ENCODE data around the gene SCN8A.
"Not testable (repeated sequence)": the region's sequence is repeated elsewhere in the genome, so short reads cannot be mapped to it uniquely, and the experiment has no call there.

The SCN8A gene

DNA sequence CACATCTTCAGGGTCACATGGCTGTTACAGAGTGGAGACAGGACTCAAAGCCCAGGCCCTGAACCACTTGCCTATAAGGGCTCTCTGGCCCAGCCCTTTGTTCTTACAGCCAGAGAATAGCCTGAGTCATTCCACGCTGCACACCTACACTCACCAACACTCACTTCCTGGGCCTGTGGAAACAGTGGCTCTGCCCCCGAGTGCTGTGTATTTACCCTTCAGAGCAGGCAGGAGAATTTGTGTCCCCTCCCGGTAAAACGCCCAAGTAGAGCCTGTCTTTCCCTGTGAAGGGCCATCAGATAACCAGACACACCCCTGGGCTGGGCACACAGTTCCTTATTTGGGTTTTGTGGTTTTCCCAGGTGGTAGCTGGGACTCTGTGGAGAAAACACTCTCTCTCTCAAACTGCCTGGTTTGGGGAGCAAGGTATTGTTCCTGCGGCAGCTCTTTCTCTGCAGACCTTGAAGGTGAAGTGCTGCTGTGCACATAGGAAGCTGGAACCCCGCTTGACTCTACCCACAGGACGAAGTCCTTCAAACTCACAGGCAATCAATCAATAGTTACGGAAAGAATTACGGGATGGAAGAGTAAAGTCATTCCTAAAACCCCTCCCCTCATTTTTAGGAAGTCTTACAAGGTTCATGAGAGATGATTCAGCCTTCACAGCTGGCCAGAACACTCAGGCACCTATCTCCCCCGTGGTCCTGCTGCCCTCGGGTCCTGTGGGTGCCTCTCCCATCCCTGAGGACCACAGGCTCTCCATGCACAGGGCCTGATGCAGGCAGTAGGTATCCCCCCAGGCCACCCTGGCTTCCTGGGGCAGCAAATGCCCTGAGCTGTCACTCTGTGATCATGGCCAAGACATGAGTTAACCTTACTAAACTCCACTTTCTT, 237.1 kb downstream of the SCN8A start:
- Histone ChIP-seq H3K4me3 (IDR thresholded peaks at IDR 0.05; ENCODE audit: insufficient read depth, low read depth, low read length) (no peak overlapping the region), H3K27me3 (ENCODE audit: insufficient read depth, low read depth) (peaks cover 25% of the 10 kb centered on the region; the same call in 1 of the 2 replicates), H3K9ac (no peak overlapping the region), H3K4me1 (ENCODE audit: low read depth, poor library complexity, severe bottlenecking) (peaks cover 12% of the 10 kb centered on the region), H3K79me2 (ENCODE audit: insufficient read depth, low read depth) (no peaks in the 10 kb centered on the region), H4K20me1 (ENCODE audit: insufficient read depth) (no peaks in the 10 kb centered on the region), H3K4me2 (no peak overlapping the region; the same call in 1 of the 2 replicates), H3K36me3 (ENCODE audit: insufficient read depth) (no peaks in the 10 kb centered on the region), H2AFZ (ENCODE audit: low read depth) (no peak overlapping the region), H3K27ac (no peak overlapping the region)
- TF ChIP-seq, protein P1, sequence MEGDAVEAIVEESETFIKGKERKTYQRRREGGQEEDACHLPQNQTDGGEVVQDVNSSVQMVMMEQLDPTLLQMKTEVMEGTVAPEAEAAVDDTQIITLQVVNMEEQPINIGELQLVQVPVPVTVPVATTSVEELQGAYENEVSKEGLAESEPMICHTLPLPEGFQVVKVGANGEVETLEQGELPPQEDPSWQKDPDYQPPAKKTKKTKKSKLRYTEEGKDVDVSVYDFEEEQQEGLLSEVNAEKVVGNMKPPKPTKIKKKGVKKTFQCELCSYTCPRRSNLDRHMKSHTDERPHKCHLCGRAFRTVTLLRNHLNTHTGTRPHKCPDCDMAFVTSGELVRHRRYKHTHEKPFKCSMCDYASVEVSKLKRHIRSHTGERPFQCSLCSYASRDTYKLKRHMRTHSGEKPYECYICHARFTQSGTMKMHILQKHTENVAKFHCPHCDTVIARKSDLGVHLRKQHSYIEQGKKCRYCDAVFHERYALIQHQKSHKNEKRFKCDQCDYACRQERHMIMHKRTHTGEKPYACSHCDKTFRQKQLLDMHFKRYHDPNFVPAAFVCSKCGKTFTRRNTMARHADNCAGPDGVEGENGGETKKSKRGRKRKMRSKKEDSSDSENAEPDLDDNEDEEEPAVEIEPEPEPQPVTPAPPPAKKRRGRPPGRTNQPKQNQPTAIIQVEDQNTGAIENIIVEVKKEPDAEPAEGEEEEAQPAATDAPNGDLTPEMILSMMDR (conservative IDR thresholded peaks at IDR 0.05; ENCODE audit: low read depth, low read length), result no peak

DNA sequence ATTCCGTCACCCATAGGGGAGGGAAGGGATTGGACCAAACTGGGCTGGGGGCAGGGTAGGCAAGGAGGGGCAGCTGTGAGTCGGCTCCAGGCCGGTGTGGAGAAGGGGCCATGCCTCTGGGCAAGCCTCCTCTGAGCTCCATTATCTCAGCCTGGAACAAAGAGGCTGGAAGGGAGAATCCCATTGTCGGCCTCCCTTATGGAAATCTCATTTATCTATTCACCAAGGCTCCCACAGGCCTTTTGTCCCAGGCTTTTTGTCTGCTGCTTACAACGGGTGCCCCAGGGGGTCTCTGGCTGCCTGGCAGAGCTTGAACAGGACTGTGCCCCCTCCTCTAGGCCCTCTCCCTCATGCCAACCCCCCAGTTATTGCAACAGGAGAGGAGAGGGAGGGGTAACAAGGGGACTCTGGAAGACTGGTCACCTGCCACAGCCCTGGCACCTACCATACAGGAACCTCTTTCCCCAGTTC, 238.0 kb downstream of the SCN8A start:
- H3K4me3 ChIP-seq (IDR thresholded peaks at IDR 0.05; ENCODE audit: insufficient read depth, low read depth, low read length), result no peak overlapping the region
- no peak overlapping the region for H3K27ac ChIP-seq
- TF ChIP-seq, protein P1 (conservative IDR thresholded peaks at IDR 0.05; ENCODE audit: low read depth, low read length), result no peak
- H3K9ac ChIP-seq, result no peak overlapping the region
- H4K20me1 ChIP-seq (ENCODE audit: insufficient read depth), result no peaks in the 10 kb centered on the region
- H3K79me2 ChIP-seq (ENCODE audit: insufficient read depth, low read depth), result no peaks in the 10 kb centered on the region
- no peak overlapping the region for H3K4me2 ChIP-seq
- H2AFZ ChIP-seq (ENCODE audit: low read depth), result no peak overlapping the region
- H3K4me1 ChIP-seq (ENCODE audit: low read depth, poor library complexity, severe bottlenecking), result peaks cover 17% of the 10 kb centered on the region
- H3K27me3 ChIP-seq (ENCODE audit: insufficient read depth, low read depth), result peaks cover 31% of the 10 kb centered on the region; the same call in 1 of the 2 replicates
- H3K36me3 ChIP-seq (ENCODE audit: insufficient read depth), result no peaks in the 10 kb centered on the region

DNA sequence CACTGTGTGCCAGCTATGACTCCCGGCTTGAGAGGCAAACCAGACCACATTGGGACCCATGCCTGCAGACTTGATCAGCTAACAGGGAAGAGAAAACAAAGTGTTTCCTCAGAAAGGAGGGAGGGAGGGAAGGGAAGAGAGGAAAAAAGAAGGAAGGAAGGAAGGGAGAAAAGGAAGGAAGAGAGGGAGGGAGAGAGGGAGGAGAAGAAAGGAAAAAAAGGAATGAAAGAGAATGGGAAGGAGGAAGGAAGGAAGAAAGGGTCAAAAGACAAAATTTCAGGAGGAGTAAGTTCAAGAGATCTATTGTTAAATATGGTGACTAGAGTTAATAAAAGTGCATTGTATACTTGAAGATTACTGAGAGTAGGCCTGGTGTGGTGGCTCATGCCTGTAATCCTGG, 238.6 kb downstream of the SCN8A start:
- H3K4me1 ChIP-seq (ENCODE audit: low read depth, poor library complexity, severe bottlenecking), result peaks cover 17% of the 10 kb centered on the region
- H3K27me3 ChIP-seq (ENCODE audit: insufficient read depth, low read depth), result peaks cover 34% of the 10 kb centered on the region; the same call in 1 of the 2 replicates
- H3K4me2 ChIP-seq, result no peak overlapping the region
- no peak overlapping the region for H3K9ac ChIP-seq
- TF ChIP-seq, protein P1 (conservative IDR thresholded peaks at IDR 0.05; ENCODE audit: low read depth, low read length), result no peak
- H4K20me1 ChIP-seq (ENCODE audit: insufficient read depth), result no peaks in the 10 kb centered on the region
- H3K4me3 ChIP-seq (IDR thresholded peaks at IDR 0.05; ENCODE audit: insufficient read depth, low read depth, low read length), result no peak overlapping the region
- H3K36me3 ChIP-seq (ENCODE audit: insufficient read depth), result no peaks in the 10 kb centered on the region
- H3K27ac ChIP-seq, result no peak overlapping the region
- no peaks in the 10 kb centered on the region for H3K79me2 ChIP-seq (ENCODE audit: insufficient read depth, low read depth)
- H2AFZ ChIP-seq (ENCODE audit: low read depth), result no peak overlapping the region

- not testable (repeated sequence) for H2AFZ ChIP-seq (ENCODE audit: low read depth); H3K9ac ChIP-seq; H3K79me2 ChIP-seq (ENCODE audit: insufficient read depth, low read depth); H3K36me3 ChIP-seq (ENCODE audit: insufficient read depth); H3K27ac ChIP-seq; H4K20me1 ChIP-seq (ENCODE audit: insufficient read depth); H3K4me3 ChIP-seq (IDR thresholded peaks at IDR 0.05; ENCODE audit: insufficient read depth, low read depth, low read length); H3K4me2 ChIP-seq
- H3K27me3 ChIP-seq (ENCODE audit: insufficient read depth, low read depth), result peaks cover 55% of the 10 kb centered on the region
- H3K4me1 ChIP-seq (ENCODE audit: low read depth, poor library complexity, severe bottlenecking), result peaks cover 17% of the 10 kb centered on the region
Measured at GRCh38 chr12:51831817-51832216, 240.8 kb downstream of the SCN8A start.
